IMR-90 (cell line): ENCODE data around the gene TMED6. TPM values are rescaled to one million over a fixed set of nuclear protein-coding genes. Genes with fewer than 3 reads are reported as not detected.

ENCODE experiments used
- ATAC-seq: fragments of 200-7000 bp; cut with Tn5 transposase; 2 replicates; pipeline ENCODE4 v1.9.1; 2020; ENCODE audit warnings: low read depth, mild to moderate bottlenecking, moderate library complexity
- BruUV-seq: library from RNA; stranded (reverse); fragments of 400-500 nt; replicated peaks from 2 replicates; lab custom pipeline; 2021; lab: Mats Ljungman, UMichigan
- CTCF ChIA-PET: fragments of 300-600 bp; formaldehyde crosslinking; extraction: SDS; loops from one replicate; lab custom pipeline; 2021; ENCODE audit warnings: antibody characterized with exemption; lab: Yijun Ruan, JAX
- POLR2A ChIA-PET: fragments of 300-600 bp; sonication (Branson Sonifier 250); formaldehyde crosslinking; loops from one replicate; lab custom pipeline; 2022; ENCODE audit warnings: antibody characterized with exemption; ENCODE audit not compliant: unreplicated experiment; lab: Charles Lee
- DNase-seq: peaks from one replicate; pipeline ENCODE4 v3.0.0; 2013
- H2AFZ ChIP-seq: replicated peaks from 2 replicates; pipeline ENCODE3; 2013; ENCODE audit warnings: low read length, mild to moderate bottlenecking; ENCODE audit not compliant: poor library complexity
- H2AK5ac ChIP-seq: 2 replicates; pipeline ENCODE4 v1.6.1; 2013; ENCODE audit warnings: low read depth, low read length, inconsistent platforms
- H2AK9ac ChIP-seq: replicated peaks from 2 replicates; pipeline ENCODE3; 2013; ENCODE audit warnings: mild to moderate bottlenecking, low read depth, low read length, moderate library complexity; ENCODE audit not compliant: poor library complexity
- H2BK120ac ChIP-seq: 2 replicates; pipeline ENCODE4 v1.6.1; 2013; ENCODE audit warnings: low read depth, low read length, inconsistent platforms
- H2BK15ac ChIP-seq: 3 replicates; pipeline ENCODE4 v1.6.1; 2013; ENCODE audit warnings: low read depth, low read length, inconsistent platforms
- H2BK20ac ChIP-seq: 2 replicates; pipeline ENCODE4 v1.6.1; 2013; ENCODE audit warnings: low read depth, mild to moderate bottlenecking, inconsistent platforms, low read length, moderate library complexity
- H2BK5ac ChIP-seq: 2 replicates; pipeline ENCODE4 v1.6.1; 2013; ENCODE audit warnings: mild to moderate bottlenecking, low read depth, low read length, inconsistent platforms; ENCODE audit not compliant: poor library complexity, severe bottlenecking
- H3K14ac ChIP-seq: replicated peaks from 2 replicates; pipeline ENCODE4 v1.6.1; 2013; ENCODE audit warnings: low read depth, low read length, inconsistent platforms
- H3K18ac ChIP-seq: 2 replicates; pipeline ENCODE4 v1.6.1; 2013; ENCODE audit warnings: low read depth, low read length, control low read depth
- H3K23ac ChIP-seq: 2 replicates; pipeline ENCODE4 v1.6.1; 2013; ENCODE audit warnings: low read depth, low read length, inconsistent platforms
- H3K27ac ChIP-seq: 2 replicates; pipeline ENCODE4 v1.5.1; 2013; ENCODE audit warnings: mild to moderate bottlenecking, control low read depth, low read length; ENCODE audit not compliant: insufficient read depth
- H3K27me3 ChIP-seq: 2 replicates; pipeline ENCODE4 v1.6.1; 2013; ENCODE audit warnings: low read length; ENCODE audit not compliant: control insufficient read depth, insufficient read depth
- H3K36me3 ChIP-seq: 2 replicates; pipeline ENCODE4 v1.6.1; 2013; ENCODE audit warnings: low read length, mixed read lengths; ENCODE audit not compliant: control insufficient read depth, insufficient read depth
- H3K4ac ChIP-seq: 2 replicates; pipeline ENCODE4 v1.6.1; 2013; ENCODE audit warnings: low read depth, low read length, inconsistent platforms
- H3K4me1 ChIP-seq: 2 replicates; pipeline ENCODE4 v1.6.1; 2013; ENCODE audit warnings: low read length, mixed read lengths; ENCODE audit not compliant: control insufficient read depth, insufficient read depth
- H3K4me2 ChIP-seq: 2 replicates; pipeline ENCODE4 v1.6.1; 2013; ENCODE audit warnings: low read depth, mild to moderate bottlenecking, control low read depth, low read length, moderate library complexity
- H3K4me3 ChIP-seq: 2 replicates; pipeline ENCODE4 v1.5.1; 2013; ENCODE audit warnings: low read depth, mild to moderate bottlenecking, control low read depth, low read length, moderate library complexity; ENCODE audit not compliant: insufficient read depth
- H3K56ac ChIP-seq: 2 replicates; pipeline ENCODE4 v1.6.1; 2013; ENCODE audit warnings: low read length, inconsistent platforms; ENCODE audit not compliant: insufficient read depth; ENCODE audit errors: extremely low read depth
- H3K79me1 ChIP-seq, 2 experiments: 2 replicates each; pipeline ENCODE4 v1.6.1; 2013; ENCODE audit warnings: low read length in 2 of 2, inconsistent platforms in 1 of 2, low read depth in 1 of 2
- H3K9ac ChIP-seq: 2 replicates; pipeline ENCODE4 v1.6.1; 2013; ENCODE audit warnings: low read depth, low read length, control low read depth
- H3K9me1 ChIP-seq: 2 replicates; pipeline ENCODE4 v1.6.1; 2013; ENCODE audit warnings: low read length, inconsistent platforms; ENCODE audit not compliant: insufficient read depth
- H3K9me3 ChIP-seq: 2 replicates; pipeline ENCODE4 v1.6.1; 2013; ENCODE audit warnings: low read length; ENCODE audit not compliant: control insufficient read depth, insufficient read depth
- H4K20me1 ChIP-seq: 2 replicates; pipeline ENCODE4 v1.6.1; 2013; ENCODE audit warnings: low read length, inconsistent platforms; ENCODE audit not compliant: insufficient read depth
- H4K5ac ChIP-seq: 2 replicates; pipeline ENCODE4 v1.6.1; 2013; ENCODE audit warnings: mild to moderate bottlenecking, low read depth, low read length, control low read depth
- H4K8ac ChIP-seq, 2 experiments: 2 replicates each; pipeline ENCODE4 v1.6.1; 2013; ENCODE audit warnings: low read depth in 2 of 2, low read length in 2 of 2, control low read depth in 1 of 2, inconsistent platforms in 1 of 2
- H4K91ac ChIP-seq: 2 replicates; pipeline ENCODE4 v1.6.1; 2013; ENCODE audit warnings: low read depth, low read length, inconsistent platforms; ENCODE audit not compliant: insufficient read depth
- BHLHE40 ChIP-seq: fragments of 150-350 bp; IDR thresholded peaks from 2 replicates; pipeline ENCODE4 v1.6.1; 2016; ENCODE audit warnings: mild to moderate bottlenecking, low read depth, low read length
- CEBPB ChIP-seq: IDR thresholded peaks from 2 replicates; pipeline ENCODE4 v1.6.1; 2012; ENCODE audit warnings: low read depth, low read length, improper control_type of control experiment
- CHD1 ChIP-seq: IDR thresholded peaks from 2 replicates; pipeline ENCODE4 v1.6.1; 2012; ENCODE audit warnings: low read depth, low read length, improper control_type of control experiment
- FOS ChIP-seq: fragments of 150-350 bp; IDR thresholded peaks from 2 replicates; pipeline ENCODE4 v1.6.1; 2016; ENCODE audit warnings: low read depth, low read length
- MAFK ChIP-seq: IDR thresholded peaks from 2 replicates; pipeline ENCODE4 v1.6.1; 2012; ENCODE audit warnings: low read depth, low read length, improper control_type of control experiment
- MXI1 ChIP-seq: IDR thresholded peaks from 2 replicates; pipeline ENCODE4 v1.6.1; 2012; ENCODE audit warnings: low read depth, mild to moderate bottlenecking, low read length, moderate library complexity, borderline replicate concordance
- NFE2L2 ChIP-seq: fragments of 150-350 bp; IDR thresholded peaks from 2 replicates; pipeline ENCODE4 v1.6.1; 2016; ENCODE audit warnings: low read depth, mild to moderate bottlenecking, low read length
- POLR2A ChIP-seq: IDR thresholded peaks from 2 replicates; pipeline ENCODE4 v1.6.1; 2012; ENCODE audit warnings: mild to moderate bottlenecking, low read depth, low read length
- RAD21 ChIP-seq: IDR thresholded peaks from 2 replicates; pipeline ENCODE4 v1.6.1; 2012; ENCODE audit warnings: low read length, improper control_type of control experiment
- RCOR1 ChIP-seq: IDR thresholded peaks from 2 replicates; pipeline ENCODE4 v1.6.1; 2012; ENCODE audit warnings: mild to moderate bottlenecking, low read length, improper control_type of control experiment; ENCODE audit not compliant: insufficient replicate concordance
- RFX5 ChIP-seq: IDR thresholded peaks from 2 replicates; pipeline ENCODE4 v1.8.0; 2012; ENCODE audit warnings: low read depth, mild to moderate bottlenecking, low read length, moderate library complexity
- SMC3 ChIP-seq: fragments of 150-350 bp; IDR thresholded peaks from 2 replicates; pipeline ENCODE4 v1.6.1; 2016; ENCODE audit warnings: low read depth, mild to moderate bottlenecking, antibody characterized with exemption, low read length, moderate library complexity
- WGBS, 2 experiments: methylation state at CpG; one replicate each; pipeline versions ENCODE4 v1.1.5 to v1.1.7; 2013; ENCODE audit warnings: missing lambda C conversion rate in 2 of 2; ENCODE audit not compliant: insufficient read length in 1 of 2; ENCODE audit errors: extremely low coverage in 2 of 2; 5-methylcytosine and 5-hydroxymethylcytosine counted together
- dilution Hi-C: fragments of 300-500 bp; cut with HindIII; formaldehyde crosslinking; loops from one replicate; pipeline ENCODE4 v1.14.3; 2018; ENCODE audit warnings: low sequenced_read_pairs; ENCODE audit not compliant: unreplicated experiment
- in situ Hi-C: fragments of 300-500 bp; cut with MboI; formaldehyde crosslinking; loops from 3 replicates; pipeline ENCODE4 v1.14.3; 2019; ENCODE audit warnings: low sequenced_read_pairs, inconsistent platforms, mixed read lengths
- intact Hi-C: fragments of 100-400 bp; cut with micrococcal nuclease; formaldehyde crosslinking; loops from 2 replicates; pipeline ENCODE4 v1.10.0; 2022
- polyA plus RNA-seq, 3 experiments: library from polyadenylated mRNA; depleted of rRNA; stranded (reverse); fragments of >200 nt; gene quantifications; 2 replicates each; pipeline ENCODE4 v1.2.3, GENCODE V29; 2012; ENCODE audit warnings: low replicate concordance in 1 of 3
- total RNA-seq: library from RNA; depleted of rRNA; stranded (reverse); fragments of >200 nt; gene quantifications from 2 replicates; pipeline ENCODE4 v1.2.3, GENCODE V29; 2012
- TF ChIP-seq, protein P1 (sequence below): fragments of 150-350 bp; IDR thresholded peaks from 2 replicates; pipeline ENCODE4 v1.6.1; 2016; ENCODE audit warnings: low read depth, mild to moderate bottlenecking, low read length, moderate library complexity, borderline replicate concordance
- TF ChIP-seq, protein P2 (sequence below): conservative IDR thresholded peaks from 2 replicates; pipeline ENCODE4 v1.5.1; 2012; ENCODE audit warnings: mild to moderate bottlenecking, low read depth, low read length, improper control_type of control experiment
- TF ChIP-seq, protein P3 (sequence below): fragments of 150-350 bp; IDR thresholded peaks from 2 replicates; pipeline ENCODE4 v1.6.1; 2017; ENCODE audit warnings: mild to moderate bottlenecking, antibody characterized with exemption, low read length, low read depth

Gene TMED6
- total and polyA plus RNA-seq, 2 of the 4 experiments (the other 2 are of a cell fraction), result 0.10 TPM; not detected in 1

GRCh38 chr16:69324013-69324531, 27.5 kb downstream of the TMED6 start:
- peaks cover 13% of the 10 kb centered on the region for H3K9me1 ChIP-seq
- no peak overlapping the region for H3K18ac ChIP-seq
- no peak for ATAC-seq
- WGBS, 2 experiments, result 100% methylated on average over 2 of the region's 8 CpGs; no CpG with 5 or more reads in 1 of the 2 experiments
- no peaks in the 10 kb centered on the region for H3K9me3 ChIP-seq
- no peak overlapping the region for H2AFZ ChIP-seq
- intact Hi-C loops, result no loop called here
- H3K23ac ChIP-seq, result no peak overlapping the region
- H3K4ac ChIP-seq, result no peak overlapping the region
- H3K56ac ChIP-seq, result no peak overlapping the region
- CTCF ChIA-PET, result interaction anchor here (0.5 kb wide), 1 partner anchor 167 kb away, joined by 3 read pairs; no protein-coding TSS in a partner anchor
- H2BK15ac ChIP-seq, result no peak overlapping the region
- H2BK20ac ChIP-seq, result no peak overlapping the region
- no peak overlapping the region for H2BK120ac ChIP-seq
- H3K4me2 ChIP-seq, result no peak overlapping the region
- H3K9ac ChIP-seq, result no peak overlapping the region
- BruUV-seq, result no TSS peak
- no peak overlapping the region for H4K8ac ChIP-seq
- peaks cover 73% of the 10 kb centered on the region for H3K36me3 ChIP-seq
- DNase-seq, result no peak
- H4K5ac ChIP-seq, result no peak overlapping the region
- dilution Hi-C loops, result no loop called here
- POLR2A ChIA-PET, result no interaction called here
- no peak for TF ChIP-seq CHD1
- TF ChIP-seq, protein P1, sequence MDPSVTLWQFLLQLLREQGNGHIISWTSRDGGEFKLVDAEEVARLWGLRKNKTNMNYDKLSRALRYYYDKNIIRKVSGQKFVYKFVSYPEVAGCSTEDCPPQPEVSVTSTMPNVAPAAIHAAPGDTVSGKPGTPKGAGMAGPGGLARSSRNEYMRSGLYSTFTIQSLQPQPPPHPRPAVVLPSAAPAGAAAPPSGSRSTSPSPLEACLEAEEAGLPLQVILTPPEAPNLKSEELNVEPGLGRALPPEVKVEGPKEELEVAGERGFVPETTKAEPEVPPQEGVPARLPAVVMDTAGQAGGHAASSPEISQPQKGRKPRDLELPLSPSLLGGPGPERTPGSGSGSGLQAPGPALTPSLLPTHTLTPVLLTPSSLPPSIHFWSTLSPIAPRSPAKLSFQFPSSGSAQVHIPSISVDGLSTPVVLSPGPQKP, result no peak
- TF ChIP-seq NFE2L2, result no peak
- no peak for TF ChIP-seq MXI1
- no peak for TF ChIP-seq SMC3
- TF ChIP-seq, protein P2, sequence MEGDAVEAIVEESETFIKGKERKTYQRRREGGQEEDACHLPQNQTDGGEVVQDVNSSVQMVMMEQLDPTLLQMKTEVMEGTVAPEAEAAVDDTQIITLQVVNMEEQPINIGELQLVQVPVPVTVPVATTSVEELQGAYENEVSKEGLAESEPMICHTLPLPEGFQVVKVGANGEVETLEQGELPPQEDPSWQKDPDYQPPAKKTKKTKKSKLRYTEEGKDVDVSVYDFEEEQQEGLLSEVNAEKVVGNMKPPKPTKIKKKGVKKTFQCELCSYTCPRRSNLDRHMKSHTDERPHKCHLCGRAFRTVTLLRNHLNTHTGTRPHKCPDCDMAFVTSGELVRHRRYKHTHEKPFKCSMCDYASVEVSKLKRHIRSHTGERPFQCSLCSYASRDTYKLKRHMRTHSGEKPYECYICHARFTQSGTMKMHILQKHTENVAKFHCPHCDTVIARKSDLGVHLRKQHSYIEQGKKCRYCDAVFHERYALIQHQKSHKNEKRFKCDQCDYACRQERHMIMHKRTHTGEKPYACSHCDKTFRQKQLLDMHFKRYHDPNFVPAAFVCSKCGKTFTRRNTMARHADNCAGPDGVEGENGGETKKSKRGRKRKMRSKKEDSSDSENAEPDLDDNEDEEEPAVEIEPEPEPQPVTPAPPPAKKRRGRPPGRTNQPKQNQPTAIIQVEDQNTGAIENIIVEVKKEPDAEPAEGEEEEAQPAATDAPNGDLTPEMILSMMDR, result no peak
- TF ChIP-seq FOS, result no peak
- no peak for TF ChIP-seq RCOR1
- TF ChIP-seq RAD21, result no peak
- TF ChIP-seq CEBPB, result no peak
- TF ChIP-seq, protein P3, sequence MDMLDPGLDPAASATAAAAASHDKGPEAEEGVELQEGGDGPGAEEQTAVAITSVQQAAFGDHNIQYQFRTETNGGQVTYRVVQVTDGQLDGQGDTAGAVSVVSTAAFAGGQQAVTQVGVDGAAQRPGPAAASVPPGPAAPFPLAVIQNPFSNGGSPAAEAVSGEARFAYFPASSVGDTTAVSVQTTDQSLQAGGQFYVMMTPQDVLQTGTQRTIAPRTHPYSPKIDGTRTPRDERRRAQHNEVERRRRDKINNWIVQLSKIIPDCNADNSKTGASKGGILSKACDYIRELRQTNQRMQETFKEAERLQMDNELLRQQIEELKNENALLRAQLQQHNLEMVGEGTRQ, result no peak
- no peak for TF ChIP-seq MAFK
- no peak for TF ChIP-seq BHLHE40
- TF ChIP-seq RFX5, result no peak
- no peak for TF ChIP-seq POLR2A
- H3K4me1 ChIP-seq, result peaks cover 6% of the 10 kb centered on the region
- H3K79me1 ChIP-seq, result peaks cover 39 to 86% of the 10 kb centered on the region in 2 experiments
- H2BK5ac ChIP-seq, result no peak overlapping the region
- H4K20me1 ChIP-seq, result peaks cover 64% of the 10 kb centered on the region
- H3K4me3 ChIP-seq, result no peak overlapping the region
- no peaks in the 10 kb centered on the region for H3K27me3 ChIP-seq
- no peak overlapping the region for H3K27ac ChIP-seq
- no peak overlapping the region for H2AK9ac ChIP-seq
- in situ Hi-C loops, result no loop called here
- H3K14ac ChIP-seq, result no peak overlapping the region
- no peak overlapping the region for H2AK5ac ChIP-seq
- no peak overlapping the region for H4K91ac ChIP-seq
